SK-N-SH treated with all-trans-retinoic acid at 6 μM for 48 hours (cell line): ENCODE results near the gene TM9SF2.

ENCODE experiments used
- ARNTL ChIP-seq: fragments of 450-650 bp; formaldehyde crosslinking; IDR thresholded peaks from 2 replicates; pipeline ENCODE4 v1.5.0; 2020; ENCODE audit warnings: low read depth, mild to moderate bottlenecking, moderate library complexity, borderline replicate concordance
- CREB5 ChIP-seq: fragments of 250-450 bp; sonication (Bioruptor Pico); IDR thresholded peaks from 2 replicates; pipeline ENCODE4 v1.5.1; 2020; ENCODE audit warnings: low read depth, mild to moderate bottlenecking, moderate library complexity
- GLIS3 ChIP-seq: fragments of 250-450 bp; sonication (Bioruptor Pico); IDR thresholded peaks from 2 replicates; pipeline ENCODE4 v1.5.0; 2020; ENCODE audit warnings: mild to moderate bottlenecking, moderate library complexity
- ISL1 ChIP-seq: fragments of 250-450 bp; sonication (Bioruptor Pico); IDR thresholded peaks from 2 replicates; pipeline ENCODE4 v2.1.2; 2022; ENCODE audit warnings: mild to moderate bottlenecking, moderate library complexity
- OSR1 ChIP-seq: fragments of 250-450 bp; sonication (Bioruptor Pico); IDR thresholded peaks from 2 replicates; pipeline ENCODE4 v1.8.0; 2022; ENCODE audit warnings: moderate library complexity, mild to moderate bottlenecking, inconsistent platforms
- PATZ1 ChIP-seq: fragments of 250-450 bp; sonication (Bioruptor Pico); IDR thresholded peaks from 2 replicates; pipeline ENCODE4 v1.8.0; 2020; ENCODE audit warnings: mild to moderate bottlenecking, moderate library complexity, borderline replicate concordance
- PPARA ChIP-seq: fragments of 250-450 bp; sonication (Bioruptor Pico); IDR thresholded peaks from 2 replicates; pipeline ENCODE4 v1.5.0; 2020; ENCODE audit warnings: mild to moderate bottlenecking, borderline replicate concordance
- RARB ChIP-seq: fragments of 250-450 bp; sonication (Bioruptor Pico); IDR thresholded peaks from 2 replicates; pipeline ENCODE4 v1.8.0; 2021; ENCODE audit warnings: mild to moderate bottlenecking, moderate library complexity
- TOX ChIP-seq: fragments of 250-450 bp; sonication (Bioruptor Pico); IDR thresholded peaks from 2 replicates; pipeline ENCODE4 v1.8.0; 2021; ENCODE audit warnings: mild to moderate bottlenecking, moderate library complexity, borderline replicate concordance
- ZC3H10 ChIP-seq: fragments of 250-450 bp; sonication (Bioruptor Pico); IDR thresholded peaks from 2 replicates; pipeline ENCODE4 v1.5.1; 2021; ENCODE audit warnings: mild to moderate bottlenecking, moderate library complexity
- ZFP30 ChIP-seq: fragments of 450-650 bp; formaldehyde crosslinking; IDR thresholded peaks from 2 replicates; pipeline ENCODE4 v1.5.0; 2022; ENCODE audit warnings: mild to moderate bottlenecking, moderate library complexity
- ZNF70 ChIP-seq: fragments of 450-650 bp; formaldehyde crosslinking; IDR thresholded peaks from 2 replicates; pipeline ENCODE4 v1.5.0; 2020; ENCODE audit warnings: mild to moderate bottlenecking, moderate library complexity
- ZNF8 ChIP-seq: fragments of 450-650 bp; formaldehyde crosslinking; IDR thresholded peaks from 2 replicates; pipeline ENCODE4 v1.5.0; 2020; ENCODE audit warnings: mild to moderate bottlenecking, moderate library complexity

GRCh38 chr13:99590519-99591011 lies 89.3 kb downstream of the TM9SF2 start:
- no peak for TF ChIP-seq TOX (CRISPR knock-in tag)
- no peak for TF ChIP-seq ARNTL (CRISPR knock-in tag)
- no peak for TF ChIP-seq ZNF8 (CRISPR knock-in tag)
- no peak for TF ChIP-seq ZC3H10 (CRISPR knock-in tag)
- no peak for TF ChIP-seq ZFP30 (CRISPR knock-in tag)
- TF ChIP-seq PPARA (CRISPR knock-in tag): no peak
- no peak for TF ChIP-seq PATZ1 (CRISPR knock-in tag)
- TF ChIP-seq GLIS3 (CRISPR knock-in tag): no peak
- TF ChIP-seq CREB5 (CRISPR knock-in tag): no peak
- TF ChIP-seq OSR1 (CRISPR knock-in tag): no peak
- TF ChIP-seq ISL1 (CRISPR knock-in tag): no peak
- TF ChIP-seq RARB (CRISPR knock-in tag): no peak
- no peak for TF ChIP-seq ZNF70 (CRISPR knock-in tag)
